NCI-H82 treated with DMSO at 0.1 percent for 48 hours (cell line): ENCODE measurements around the gene MIDN.
"Not testable (repeated sequence)": the region's sequence is repeated elsewhere in the genome, so short reads cannot be mapped to it uniquely, and the experiment has no call there.

Experiments
- DNase-seq: peaks from one replicate; lab custom pipeline; 2025; ENCODE audit not compliant: unreplicated experiment; lab: John Stamatoyannopoulos, UW

Gene MIDN

DNA sequence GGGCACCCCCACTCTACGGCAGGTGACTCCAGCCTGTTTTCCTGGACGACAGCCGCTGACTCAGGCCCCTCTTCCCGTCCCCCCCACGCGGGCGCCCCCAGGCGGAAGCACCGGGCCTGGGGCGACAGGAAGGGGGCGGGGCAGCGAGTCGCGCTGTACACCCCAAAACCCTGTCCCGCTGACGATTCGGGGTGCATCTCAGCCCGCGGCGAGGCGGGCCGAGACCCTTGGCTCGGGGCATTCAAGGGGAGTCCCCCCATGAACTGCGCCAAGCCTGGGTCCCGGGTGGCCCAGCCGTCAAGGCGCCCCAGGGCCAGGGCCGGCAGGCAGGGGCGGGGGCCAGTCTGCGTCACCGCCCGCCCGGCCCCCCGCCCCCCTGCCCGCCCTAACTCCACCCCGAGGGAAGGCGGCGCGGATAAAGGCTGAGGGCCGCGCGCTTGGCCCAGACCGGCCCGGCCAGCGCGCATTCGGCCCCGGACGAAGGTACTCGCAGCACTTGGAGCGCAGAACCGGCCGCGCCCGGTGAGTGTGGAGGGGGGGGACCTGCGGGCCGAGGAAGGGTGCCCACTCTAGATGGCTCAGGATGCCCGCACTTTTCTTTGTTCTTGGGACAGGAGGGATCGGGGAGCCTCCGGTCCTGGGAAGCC lies at the start of gene MIDN:
Gene MIDN (plus strand): TSS at position 445 of the 647 bp plus-strand sequence. CDS start 1,714 bp downstream, outside the sequence.
- DNase-seq, result no peak

DNA sequence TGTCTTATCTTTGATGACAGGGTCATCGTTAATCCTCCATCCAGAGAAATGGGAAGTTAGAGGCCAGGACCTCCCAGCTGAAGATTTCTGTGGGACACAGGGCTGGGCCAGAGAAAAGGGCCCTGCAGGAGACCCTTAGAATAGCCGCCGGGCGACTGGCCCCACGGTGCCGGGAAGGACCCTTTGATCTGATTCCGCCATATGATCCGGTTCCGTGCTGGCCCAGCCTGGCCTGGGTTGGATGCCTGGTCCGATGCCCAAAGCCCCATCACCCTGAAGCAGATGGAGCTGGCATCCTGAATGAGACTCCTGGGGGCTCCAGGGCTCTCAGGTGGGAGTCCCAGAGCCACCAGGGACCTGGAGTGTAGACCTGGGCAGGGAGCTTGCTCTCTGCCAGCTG lies 48.9 kb upstream of the MIDN start:
- no peak for DNase-seq

GRCh38 chr19:1200614-1201013 lies 47.8 kb upstream of the MIDN start:
- not testable (repeated sequence) for DNase-seq

DNA sequence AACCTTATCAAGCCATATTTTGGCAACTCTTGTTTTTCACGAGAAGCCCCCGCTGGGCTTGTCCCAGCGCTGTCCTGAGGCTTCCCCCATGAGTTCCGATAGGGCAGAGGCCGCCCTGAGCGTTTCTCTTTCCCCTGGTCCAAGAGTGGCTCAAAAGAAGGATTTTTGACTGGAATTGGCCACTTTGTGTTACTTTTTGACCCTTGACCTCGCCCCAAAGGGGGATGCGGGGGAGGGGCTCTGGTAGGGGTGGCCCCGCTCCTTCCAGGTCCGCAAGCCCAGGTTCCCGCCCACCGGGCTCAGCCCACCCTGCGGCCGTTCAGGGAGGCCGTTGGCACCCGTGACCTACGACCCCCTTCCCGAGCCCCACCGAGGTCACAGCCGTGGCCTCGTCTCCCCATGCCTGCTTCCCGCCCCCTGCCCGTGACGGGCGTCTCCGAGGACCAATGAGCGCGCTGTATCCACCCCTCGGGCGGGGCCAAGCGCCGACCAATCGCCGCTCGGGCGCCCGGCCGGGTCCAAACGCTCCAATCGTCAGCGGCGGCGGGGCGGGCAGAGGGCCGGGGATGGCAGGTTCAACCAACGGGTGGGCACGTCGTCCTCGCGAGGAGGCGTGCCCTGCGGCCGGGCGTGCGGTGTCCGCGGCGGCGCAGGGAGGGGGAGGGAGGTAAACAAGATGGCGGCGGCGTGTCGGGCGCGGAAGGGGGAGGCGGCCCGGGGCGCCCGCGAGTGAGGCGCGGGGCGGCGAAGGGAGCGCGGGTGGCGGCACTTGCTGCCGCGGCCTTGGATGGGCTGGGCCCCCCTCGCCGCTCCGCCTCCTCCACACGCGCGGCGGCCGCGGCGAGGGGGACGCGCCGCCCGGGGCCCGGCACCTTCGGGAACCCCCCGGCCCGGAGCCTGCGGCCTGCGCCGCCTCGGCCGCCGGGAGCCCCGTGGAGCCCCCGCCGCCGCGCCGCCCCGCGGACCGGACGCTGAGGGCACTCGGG lies 43.0 kb upstream of the MIDN start, which contains the start of gene STK11:
Gene STK11 (plus strand): TSS at position 665 of the 986 bp plus-strand sequence. CDS start 1,136 bp downstream, outside the sequence.
- DNase-seq, result peak; percentile 81

GRCh38 chr19:1206150-1206863 lies 42.1 kb upstream of the MIDN start:
- no peak for DNase-seq

GRCh38 chr19:1206864-1207450 lies 41.4 kb upstream of the MIDN start:
- no peak for DNase-seq

GRCh38 chr19:1208830-1209229 lies 39.6 kb upstream of the MIDN start:
- DNase-seq, result not testable (repeated sequence)

GRCh38 chr19:1210227-1210538 lies 38.2 kb upstream of the MIDN start:
- no peak for DNase-seq

DNA sequence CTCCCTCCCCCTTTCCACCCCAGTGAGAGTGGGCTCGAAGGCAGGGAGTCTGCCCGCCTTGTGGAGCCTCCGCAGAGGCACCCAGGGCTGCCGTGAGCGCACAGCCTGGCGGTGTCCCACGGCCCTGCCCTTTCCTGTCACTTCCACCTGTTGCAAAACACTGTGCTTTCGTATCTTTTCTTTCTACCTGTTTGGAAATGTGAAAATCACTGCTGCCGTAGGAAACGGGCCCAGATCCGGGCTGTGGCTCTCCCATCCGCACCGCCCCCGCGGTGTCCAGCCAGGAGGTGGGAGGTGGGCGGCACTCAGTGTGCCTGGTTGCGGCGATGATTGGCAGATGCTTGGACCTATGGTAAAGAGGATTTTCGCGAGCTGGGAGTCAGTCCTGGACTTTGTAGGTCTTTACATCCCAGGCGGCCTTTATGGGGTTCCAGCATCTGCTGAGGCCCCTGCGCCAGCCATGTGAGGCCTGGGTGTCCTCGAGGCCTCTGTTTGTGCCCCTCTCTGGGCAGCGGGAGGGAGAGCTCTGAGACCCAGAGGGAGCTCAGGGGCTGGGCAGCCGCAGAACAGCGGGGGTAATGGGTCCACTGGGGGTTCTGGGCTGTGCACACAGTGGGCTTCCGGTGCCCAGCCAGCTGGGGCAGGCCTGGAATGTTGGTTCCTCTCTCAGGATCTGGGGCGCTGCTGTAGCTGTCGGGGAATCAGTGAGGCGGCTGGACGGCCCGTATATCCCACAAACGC lies 36.7 kb upstream of the MIDN start:
- DNase-seq, result no peak

DNA sequence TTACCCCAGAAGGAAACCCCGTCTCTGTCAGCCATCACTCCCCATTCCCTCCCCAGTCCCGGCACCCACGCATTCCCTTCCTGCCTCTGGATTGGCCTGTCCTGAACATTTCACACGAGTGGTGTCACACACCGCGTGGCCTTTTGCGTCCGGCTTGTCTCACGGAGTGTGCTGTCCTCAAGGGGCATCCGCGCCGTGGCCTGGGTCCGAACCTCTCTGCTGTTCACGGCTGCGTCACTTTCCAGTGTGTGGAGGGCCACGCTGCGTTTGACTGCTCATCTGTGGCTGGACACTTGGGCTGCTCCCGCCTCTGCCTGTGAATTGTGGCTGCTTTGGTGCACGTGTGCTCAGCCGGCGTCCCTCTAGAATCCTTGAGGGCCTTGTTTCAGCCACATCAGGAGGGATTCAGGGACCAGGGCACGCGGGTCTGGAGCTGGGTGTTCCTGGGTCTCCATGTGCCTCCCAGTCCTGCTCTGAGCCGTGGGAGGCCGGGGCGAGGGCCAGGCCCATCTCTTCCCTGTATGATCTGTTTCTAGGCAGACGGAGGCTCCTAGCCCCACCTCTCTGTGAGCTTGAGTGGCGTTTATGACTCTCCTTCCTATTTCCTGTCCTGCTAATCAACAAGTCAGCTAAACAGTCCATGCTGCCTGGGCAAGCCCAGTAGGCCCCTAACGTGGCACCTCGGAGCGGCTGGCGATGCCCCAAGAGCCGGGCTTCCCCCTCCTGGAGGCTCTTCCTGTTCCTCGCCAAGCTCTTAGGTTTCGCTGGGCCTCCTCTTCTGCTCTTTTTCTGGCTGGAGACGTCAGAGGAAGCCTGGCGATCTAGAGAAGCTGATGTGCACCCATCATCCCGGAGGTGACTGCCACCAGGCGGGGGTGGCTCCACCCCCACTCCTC lies 34.7 kb upstream of the MIDN start:
- DNase-seq, result no peak

DNA sequence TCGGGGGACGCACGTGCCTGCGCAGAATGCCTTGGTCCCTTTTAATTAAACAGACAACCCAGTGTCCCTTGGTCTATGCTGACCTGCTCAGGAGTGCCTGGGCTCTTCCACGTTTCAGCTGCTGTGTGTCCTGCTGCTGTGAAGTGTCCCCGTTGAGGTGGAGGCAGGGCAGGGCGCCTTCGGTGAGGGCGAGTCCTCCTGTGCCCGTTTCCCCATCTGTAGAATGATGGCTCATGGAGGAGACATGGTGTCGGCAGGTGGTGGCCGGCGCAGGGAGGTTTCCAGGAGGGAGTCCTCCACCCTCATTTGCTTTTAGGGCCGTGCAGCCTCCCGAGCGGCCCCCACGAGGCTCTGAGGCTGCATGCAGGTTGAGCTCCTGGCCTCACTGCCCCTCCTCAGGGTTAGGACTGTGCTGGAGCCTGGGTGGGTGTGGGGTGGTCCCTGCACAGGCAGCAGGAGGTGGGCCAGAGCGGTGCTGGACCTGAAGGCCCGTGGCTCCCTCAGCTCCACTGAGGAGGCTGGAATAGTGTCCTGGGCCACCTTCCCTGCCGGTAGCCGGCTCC lies 34.0 kb upstream of the MIDN start:
- DNase-seq, result no peak

GRCh38 chr19:1214862-1215731 lies 33.3 kb upstream of the MIDN start:
- no peak for DNase-seq

DNA sequence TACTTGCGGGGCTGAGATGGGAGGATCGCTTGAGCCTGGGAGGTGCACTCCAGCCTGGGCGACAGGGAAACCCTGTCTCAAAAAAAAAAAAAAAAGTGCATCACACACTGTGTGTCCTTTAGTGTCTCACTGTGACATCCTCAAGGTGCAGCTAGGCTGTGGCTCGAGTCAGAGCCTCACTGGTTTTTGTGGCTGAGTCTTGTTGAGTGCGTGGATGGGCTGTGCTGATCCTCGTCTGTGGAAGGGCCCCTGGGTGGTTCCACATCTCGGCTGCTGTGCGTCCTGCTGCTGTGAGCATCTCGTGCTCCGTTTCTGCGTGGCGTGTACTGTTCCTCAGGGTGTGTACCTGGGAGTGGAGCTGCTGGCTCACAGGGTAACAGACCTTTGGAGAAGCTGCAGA lies 31.6 kb upstream of the MIDN start:
- DNase-seq, result no peak

- DNase-seq, result no peak
Observed at GRCh38 chr19:1217366-1217765, 31.0 kb upstream of the MIDN start.

DNA sequence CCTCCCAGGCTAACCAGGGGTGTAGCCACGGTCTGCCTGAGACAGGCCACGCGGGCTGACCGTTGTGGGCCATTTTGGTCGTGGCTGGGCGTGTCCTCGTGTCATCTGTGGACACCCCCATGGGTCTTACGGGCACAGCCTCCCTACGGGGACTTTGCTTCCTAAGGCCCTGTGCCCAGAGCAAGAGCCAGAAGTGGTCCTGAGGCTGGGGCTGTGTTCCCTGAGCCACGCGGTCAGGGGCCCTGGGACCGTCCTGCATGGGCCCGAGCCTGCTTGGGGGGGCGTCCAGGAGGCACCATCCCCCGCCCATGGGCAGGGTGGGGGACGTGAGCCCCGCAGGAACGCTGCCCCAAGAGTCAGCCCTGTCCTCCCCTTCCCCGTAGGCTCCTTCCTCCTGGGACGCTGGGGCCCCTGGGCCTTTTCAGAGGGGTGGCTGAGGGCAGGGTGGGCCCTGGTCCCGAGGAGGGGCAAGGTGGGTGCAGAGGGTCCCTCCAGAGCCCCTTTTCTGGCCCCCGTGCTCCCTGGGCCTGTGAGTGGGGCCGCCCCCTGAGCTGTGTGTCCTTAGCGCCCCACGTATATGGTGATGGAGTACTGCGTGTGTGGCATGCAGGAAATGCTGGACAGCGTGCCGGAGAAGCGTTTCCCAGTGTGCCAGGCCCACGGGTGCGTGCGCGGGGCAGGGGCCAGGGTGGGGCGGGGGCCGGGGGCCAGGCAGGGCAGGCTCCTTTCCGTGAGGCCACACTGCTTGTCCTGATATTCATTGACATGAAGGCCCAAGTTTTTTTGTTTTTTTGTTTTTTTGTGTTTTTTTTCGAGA lies 29.4 kb upstream of the MIDN start:
- no peak for DNase-seq

DNA sequence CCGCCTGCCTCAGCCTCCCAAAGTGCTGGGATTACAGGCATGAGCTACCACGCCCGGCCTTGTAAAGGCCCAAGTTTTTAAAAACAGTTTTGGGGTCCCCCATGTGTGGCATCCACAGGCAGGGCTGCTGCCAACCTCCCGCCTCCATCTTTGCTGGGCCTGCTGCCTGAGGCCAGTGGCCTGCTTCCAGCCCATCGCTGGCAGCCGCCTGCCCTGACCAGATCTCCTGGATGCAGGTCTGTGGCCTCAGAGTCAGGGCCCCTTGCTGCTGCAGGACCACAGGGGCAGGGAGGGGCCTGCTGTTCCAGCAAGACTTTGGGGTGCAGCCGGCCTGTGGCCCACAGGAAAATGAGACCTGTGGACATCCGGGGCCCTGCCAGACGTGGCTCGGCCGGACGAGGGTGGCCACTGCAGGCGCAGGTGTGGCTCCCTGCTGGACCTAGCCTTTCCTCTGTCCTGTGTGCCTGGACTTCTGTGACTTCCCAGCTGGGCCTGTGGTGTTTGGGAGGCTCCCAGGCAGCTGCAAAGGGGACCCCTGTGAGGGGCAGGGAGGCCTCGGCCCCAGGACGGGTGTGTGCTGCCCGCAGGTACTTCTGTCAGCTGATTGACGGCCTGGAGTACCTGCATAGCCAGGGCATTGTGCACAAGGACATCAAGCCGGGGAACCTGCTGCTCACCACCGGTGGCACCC lies 28.5 kb upstream of the MIDN start:
- no peak for DNase-seq

DNA sequence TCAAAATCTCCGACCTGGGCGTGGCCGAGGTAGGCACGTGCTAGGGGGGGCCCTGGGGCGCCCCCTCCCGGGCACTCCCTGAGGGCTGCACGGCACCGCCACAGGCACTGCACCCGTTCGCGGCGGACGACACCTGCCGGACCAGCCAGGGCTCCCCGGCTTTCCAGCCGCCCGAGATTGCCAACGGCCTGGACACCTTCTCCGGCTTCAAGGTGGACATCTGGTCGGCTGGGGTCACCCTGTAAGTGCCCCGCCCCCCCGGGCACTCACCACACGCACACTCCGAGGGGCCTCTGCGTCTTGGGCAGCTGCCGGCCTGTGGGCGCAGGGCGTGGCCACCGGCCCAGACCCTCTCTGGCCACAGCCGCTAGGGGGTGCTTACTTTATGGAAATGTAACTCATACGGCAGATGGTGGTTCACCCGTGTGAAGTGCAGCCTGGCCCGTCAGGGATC lies 27.9 kb upstream of the MIDN start:
- DNase-seq, result peak; percentile 9
